ENCODE measurements around the gene WDR7.

Gene WDR7

GRCh38 chr18:57052759-57053158 lies 401.6 kb downstream of the WDR7 start:
- DNase-seq: no peak

- no peak for DNase-seq
Measured at GRCh38 chr18:57054891-57055290, 403.7 kb downstream of the WDR7 start.

- no peak for DNase-seq
Measured at GRCh38 chr18:57057890-57058289, 406.7 kb downstream of the WDR7 start.

- DNase-seq: no peak
Measured at GRCh38 chr18:57058734-57059133, 407.6 kb downstream of the WDR7 start.

- no peak for DNase-seq
Measured at GRCh38 chr18:57059366-57059765, 408.2 kb downstream of the WDR7 start.

- DNase-seq: no peak
Measured at GRCh38 chr18:57060814-57061213, 409.7 kb downstream of the WDR7 start.

GRCh38 chr18:57062178-57062577 lies 411.0 kb downstream of the WDR7 start:
- no peak for DNase-seq

- no peak for DNase-seq
Measured at GRCh38 chr18:57062844-57063243, 411.7 kb downstream of the WDR7 start.

- no peak for DNase-seq
Measured at GRCh38 chr18:57063601-57064103, 412.5 kb downstream of the WDR7 start.

- DNase-seq: no peak
Measured at GRCh38 chr18:57073501-57074187, 422.5 kb downstream of the WDR7 start.

- no peak for DNase-seq
Measured at GRCh38 chr18:57075716-57076400, 424.7 kb downstream of the WDR7 start.

GRCh38 chr18:57077005-57077765 lies 426.0 kb downstream of the WDR7 start:
- no peak for DNase-seq

- DNase-seq: no peak
Measured at GRCh38 chr18:57077786-57078552, 426.8 kb downstream of the WDR7 start.

GRCh38 chr18:57078614-57079013 lies 427.5 kb downstream of the WDR7 start:
- DNase-seq: no peak

- DNase-seq: no peak
Measured at GRCh38 chr18:57080479-57080878, 429.3 kb downstream of the WDR7 start.

GRCh38 chr18:57081899-57082298 lies 430.7 kb downstream of the WDR7 start:
- DNase-seq: no peak

GRCh38 chr18:57083485-57083884 lies 432.3 kb downstream of the WDR7 start:
- DNase-seq: no peak

- DNase-seq: no peak
Measured at GRCh38 chr18:57084331-57085271, 433.4 kb downstream of the WDR7 start.

GRCh38 chr18:57085371-57085770 lies 434.2 kb downstream of the WDR7 start:
- DNase-seq: no peak

GRCh38 chr18:57086163-57086562 lies 435.0 kb downstream of the WDR7 start:
- DNase-seq: no peak

All from NCI-H2029 treated with DMSO at 0.1 percent for 48 hours (cell line).